ENCODE measurements around the gene ZNF827.

Gene ZNF827

DNA sequence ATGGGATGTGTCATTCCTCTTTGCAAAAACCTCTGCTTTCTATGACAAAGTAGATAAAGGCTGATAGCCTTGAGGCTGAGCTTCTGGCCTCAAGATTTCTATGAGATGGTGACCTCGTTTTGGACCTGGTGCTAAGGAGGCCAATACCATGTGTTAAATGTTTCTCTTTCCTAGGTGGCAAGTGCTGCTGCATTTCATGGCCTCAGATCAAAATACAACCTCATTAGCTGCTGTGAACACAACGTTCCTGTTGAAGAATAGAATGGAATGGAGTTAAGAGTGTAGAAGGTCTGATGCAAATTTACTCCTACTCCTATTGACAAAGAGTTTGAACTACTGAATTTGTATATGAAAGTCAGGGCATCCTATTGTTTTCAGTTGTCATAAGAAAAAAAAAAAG lies 146.6 kb downstream of the ZNF827 start:
- H3K36me3 Mint-ChIP-seq: peaks cover 20% of the 10 kb centered on the region
- H3K4me1 Mint-ChIP-seq: no peaks in the 10 kb centered on the region
- H3K4me3 Mint-ChIP-seq: no peak overlapping the region
- H3K9me3 Mint-ChIP-seq: no peaks in the 10 kb centered on the region
- no peaks in the 10 kb centered on the region for H3K27me3 Mint-ChIP-seq
- no peak overlapping the region for H3K27ac Mint-ChIP-seq

DNA sequence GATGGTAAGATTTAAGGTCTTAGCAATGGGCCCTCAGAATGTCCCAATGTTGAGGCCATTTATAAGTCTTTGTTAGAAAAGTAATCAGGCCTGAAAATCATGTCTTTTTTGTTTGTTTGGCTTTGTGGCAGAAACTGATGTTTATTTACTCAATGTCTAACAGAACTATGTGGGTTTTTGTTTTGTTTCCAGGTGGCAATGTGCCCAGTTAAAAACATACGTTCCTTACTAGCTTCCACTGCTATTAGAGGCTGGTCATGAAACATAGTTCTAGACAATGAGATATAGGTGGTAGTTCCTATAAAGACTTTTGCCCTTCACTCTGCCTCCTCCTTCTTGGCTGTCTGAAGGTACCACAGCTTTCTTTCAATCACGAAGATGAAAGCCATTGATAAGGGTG lies 149.9 kb downstream of the ZNF827 start:
- Mint-ChIP-seq H3K4me1 (no peaks in the 10 kb centered on the region), H3K27me3 (no peaks in the 10 kb centered on the region)

GRCh38 chr4:145786830-145787229 lies 151.8 kb downstream of the ZNF827 start:
- Mint-ChIP-seq H3K4me1 (no peaks in the 10 kb centered on the region), H3K4me3 (no peak overlapping the region), H3K36me3 (peaks cover 24% of the 10 kb centered on the region), H3K9me3 (peaks cover 5% of the 10 kb centered on the region), H3K27ac (no peak overlapping the region), H3K27me3 (no peaks in the 10 kb centered on the region)

More for the DNA sequence above, 149.9 kb downstream of the ZNF827 start:
- peaks cover 4% of the 10 kb centered on the region for H3K9me3 Mint-ChIP-seq
- no peak overlapping the region for H3K4me3 Mint-ChIP-seq
- H3K36me3 Mint-ChIP-seq: peaks cover 26% of the 10 kb centered on the region
- H3K27ac Mint-ChIP-seq: no peak overlapping the region

- Mint-ChIP-seq H3K4me3 (no peak overlapping the region), H3K9me3 (peaks cover 5% of the 10 kb centered on the region), H3K27ac (no peak overlapping the region), H3K36me3 (peaks cover 25% of the 10 kb centered on the region), H3K27me3 (no peaks in the 10 kb centered on the region), H3K4me1 (no peaks in the 10 kb centered on the region)
Measured at GRCh38 chr4:145786261-145786660, 152.4 kb downstream of the ZNF827 start.

DNA sequence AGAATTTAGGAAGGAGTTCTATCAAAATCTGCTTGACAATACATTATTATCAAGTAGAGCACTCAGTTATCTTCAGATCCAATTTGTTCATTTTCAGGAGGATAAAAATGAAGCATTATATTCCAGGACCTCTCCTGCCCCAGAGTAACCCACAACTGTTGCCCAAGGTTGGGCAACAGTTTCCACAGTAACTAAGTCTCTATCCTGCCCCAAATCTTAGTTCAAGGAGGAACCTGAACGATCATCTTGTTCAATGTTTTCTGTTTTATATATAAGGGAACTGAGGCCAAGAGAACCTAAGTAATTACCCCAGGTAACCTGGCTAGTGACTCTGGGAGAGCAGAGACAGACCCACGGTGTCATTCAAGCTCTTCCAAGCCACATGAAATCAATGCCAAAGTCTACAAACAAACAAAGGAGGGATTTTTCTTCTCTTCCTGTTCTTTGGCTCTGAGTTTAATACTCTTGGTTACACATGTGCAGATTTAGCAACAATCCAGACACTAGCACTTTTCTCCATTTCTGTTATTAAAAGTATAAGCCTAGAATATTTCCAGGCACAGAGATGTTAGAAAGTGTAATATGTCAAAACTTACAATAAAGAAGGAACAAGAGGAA lies 153.1 kb downstream of the ZNF827 start:
- H3K9me3 Mint-ChIP-seq: peaks cover 5% of the 10 kb centered on the region
- H3K4me1 Mint-ChIP-seq: no peaks in the 10 kb centered on the region
- peaks cover 25% of the 10 kb centered on the region for H3K36me3 Mint-ChIP-seq
- no peak overlapping the region for H3K27ac Mint-ChIP-seq
- H3K4me3 Mint-ChIP-seq: no peak overlapping the region
- no peaks in the 10 kb centered on the region for H3K27me3 Mint-ChIP-seq

DNA sequence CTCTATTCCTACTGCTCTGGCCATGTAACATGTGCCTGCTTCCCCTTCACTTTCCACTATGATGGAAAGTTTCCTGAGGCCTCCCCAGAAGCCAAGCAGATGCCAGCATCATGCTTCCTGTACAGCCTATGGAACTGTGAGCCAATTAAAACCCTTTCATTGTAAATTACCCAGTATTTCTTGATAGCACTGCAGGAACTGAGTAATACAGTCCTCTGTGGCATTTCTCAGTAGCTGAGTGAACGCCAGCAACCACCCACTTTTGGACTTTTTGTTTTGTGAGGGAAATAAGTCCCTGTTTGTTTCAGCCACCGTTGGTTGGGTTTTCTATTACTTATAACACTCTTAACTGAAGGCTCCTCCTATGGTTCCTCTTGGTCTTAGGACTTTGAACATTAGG lies 154.6 kb downstream of the ZNF827 start:
- Mint-ChIP-seq H3K27me3 (no peaks in the 10 kb centered on the region), H3K27ac (no peak overlapping the region), H3K9me3 (peaks cover 5% of the 10 kb centered on the region), H3K36me3 (peaks cover 32% of the 10 kb centered on the region), H3K4me3 (peak overlapping the region; percentile 33), H3K4me1 (no peaks in the 10 kb centered on the region)

GRCh38 chr4:145782756-145783155 lies 155.9 kb downstream of the ZNF827 start:
- H3K36me3 Mint-ChIP-seq: peaks cover 37% of the 10 kb centered on the region
- no peak overlapping the region for H3K4me3 Mint-ChIP-seq
- peak overlapping the region; percentile 10 for H3K27ac Mint-ChIP-seq

GRCh38 chr4:145781351-145781750 lies 157.3 kb downstream of the ZNF827 start:
- Mint-ChIP-seq H3K4me1 (no peaks in the 10 kb centered on the region), H3K27me3 (no peaks in the 10 kb centered on the region), H3K4me3 (no peak overlapping the region), H3K27ac (no peak overlapping the region), H3K9me3 (peaks cover 5% of the 10 kb centered on the region), H3K36me3 (peaks cover 32% of the 10 kb centered on the region)

More at GRCh38 chr4:145782756-145783155, 155.9 kb downstream of the ZNF827 start:
- Mint-ChIP-seq H3K4me1 (no peaks in the 10 kb centered on the region), H3K27me3 (no peaks in the 10 kb centered on the region), H3K9me3 (peaks cover 5% of the 10 kb centered on the region)

DNA sequence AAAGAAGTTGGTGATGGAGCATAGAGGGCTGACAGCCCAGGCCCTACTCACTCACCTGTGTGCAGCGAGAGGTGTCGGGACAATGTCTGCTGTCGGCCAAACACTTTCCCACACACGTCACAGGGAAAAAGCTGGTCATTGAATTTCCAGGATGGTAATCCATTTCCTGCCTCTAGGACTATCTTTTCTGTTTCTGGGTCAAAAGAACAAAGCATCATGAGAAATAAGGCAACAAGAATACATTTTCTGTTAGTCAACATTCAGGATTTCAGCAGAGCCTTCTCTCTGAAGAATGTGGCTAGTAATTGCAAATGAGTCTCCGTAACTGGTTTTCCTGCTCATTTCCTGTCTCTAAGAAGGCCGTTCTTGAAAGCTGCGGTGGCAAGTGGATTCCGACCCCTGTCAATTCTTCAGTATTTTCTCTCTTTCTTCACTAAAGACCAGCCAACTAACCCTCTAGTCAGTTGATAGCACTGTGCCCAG lies 159.3 kb downstream of the ZNF827 start:
- peaks cover 5% of the 10 kb centered on the region for H3K9me3 Mint-ChIP-seq
- H3K36me3 Mint-ChIP-seq: peaks cover 30% of the 10 kb centered on the region
- H3K4me3 Mint-ChIP-seq: no peak overlapping the region
- no peaks in the 10 kb centered on the region for H3K4me1 Mint-ChIP-seq
- H3K27ac Mint-ChIP-seq: peak overlapping the region; percentile 60
- no peaks in the 10 kb centered on the region for H3K27me3 Mint-ChIP-seq

GRCh38 chr4:145776208-145776607 lies 162.4 kb downstream of the ZNF827 start:
- H3K36me3 Mint-ChIP-seq: peaks cover 36% of the 10 kb centered on the region
- H3K9me3 Mint-ChIP-seq: no peaks in the 10 kb centered on the region
- H3K27ac Mint-ChIP-seq: no peak overlapping the region
- H3K4me1 Mint-ChIP-seq: no peaks in the 10 kb centered on the region
- no peaks in the 10 kb centered on the region for H3K27me3 Mint-ChIP-seq
- no peak overlapping the region for H3K4me3 Mint-ChIP-seq

DNA sequence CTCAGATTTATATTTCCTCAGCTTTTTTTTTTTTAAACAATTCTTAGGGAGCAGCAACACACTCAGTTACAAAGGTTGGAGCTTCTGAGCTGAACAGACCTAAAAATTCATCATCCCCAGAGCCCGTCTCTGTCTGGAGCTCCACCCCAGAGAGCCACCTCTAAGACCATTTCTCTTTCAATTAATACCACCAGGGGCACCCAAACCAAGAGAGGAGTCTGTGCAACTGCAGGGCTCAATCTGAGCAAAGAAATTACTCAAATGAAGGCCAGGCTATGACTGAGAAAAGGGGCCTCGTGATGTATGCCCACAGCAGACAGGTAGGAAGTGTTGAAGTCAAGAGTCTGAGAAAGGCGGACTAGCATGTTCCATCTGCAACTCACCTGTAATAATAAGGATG lies 163.2 kb downstream of the ZNF827 start:
- Mint-ChIP-seq H3K27ac (no peak overlapping the region), H3K4me3 (no peak overlapping the region), H3K9me3 (no peaks in the 10 kb centered on the region), H3K36me3 (peaks cover 36% of the 10 kb centered on the region), H3K4me1 (no peaks in the 10 kb centered on the region), H3K27me3 (no peaks in the 10 kb centered on the region)

GRCh38 chr4:145774473-145774872 lies 164.2 kb downstream of the ZNF827 start:
- Mint-ChIP-seq H3K36me3 (peaks cover 33% of the 10 kb centered on the region), H3K4me1 (no peaks in the 10 kb centered on the region), H3K27me3 (no peaks in the 10 kb centered on the region), H3K4me3 (no peak overlapping the region), H3K27ac (no peak overlapping the region), H3K9me3 (no peaks in the 10 kb centered on the region)

DNA sequence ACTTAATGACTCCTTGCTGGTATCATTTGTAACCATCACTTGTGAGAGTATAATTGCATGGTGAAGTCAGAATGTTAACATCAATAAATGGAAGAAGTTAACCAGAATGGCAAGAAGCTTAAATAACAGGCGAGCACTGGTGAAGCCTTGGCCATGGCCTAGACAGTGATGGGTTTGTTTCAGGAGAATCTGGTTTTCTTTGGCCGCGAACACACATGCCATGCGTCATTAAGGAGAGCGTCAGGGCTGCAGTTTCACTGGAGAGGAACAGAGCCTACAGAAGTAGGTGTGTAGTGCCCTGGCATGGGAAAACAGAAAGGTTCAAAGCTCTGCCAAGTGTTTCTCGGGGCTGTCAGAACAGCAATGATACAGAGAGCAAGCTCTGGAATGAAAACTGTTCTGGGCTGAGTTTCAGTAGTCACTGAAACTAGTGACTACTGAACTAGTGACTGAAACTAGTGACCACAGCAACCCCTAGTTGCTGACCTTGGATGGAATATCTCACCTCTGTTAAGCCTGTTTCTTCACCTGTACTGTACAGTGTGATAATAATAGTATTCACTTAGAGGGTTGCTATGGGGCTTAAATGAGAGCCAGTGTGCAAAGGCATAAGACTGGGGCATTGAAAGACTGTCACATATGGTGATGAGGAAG lies 164.9 kb downstream of the ZNF827 start:
- Mint-ChIP-seq H3K4me1 (no peaks in the 10 kb centered on the region), H3K27ac (no peak overlapping the region), H3K36me3 (peaks cover 28% of the 10 kb centered on the region), H3K27me3 (no peaks in the 10 kb centered on the region), H3K9me3 (no peaks in the 10 kb centered on the region), H3K4me3 (no peak overlapping the region)

DNA sequence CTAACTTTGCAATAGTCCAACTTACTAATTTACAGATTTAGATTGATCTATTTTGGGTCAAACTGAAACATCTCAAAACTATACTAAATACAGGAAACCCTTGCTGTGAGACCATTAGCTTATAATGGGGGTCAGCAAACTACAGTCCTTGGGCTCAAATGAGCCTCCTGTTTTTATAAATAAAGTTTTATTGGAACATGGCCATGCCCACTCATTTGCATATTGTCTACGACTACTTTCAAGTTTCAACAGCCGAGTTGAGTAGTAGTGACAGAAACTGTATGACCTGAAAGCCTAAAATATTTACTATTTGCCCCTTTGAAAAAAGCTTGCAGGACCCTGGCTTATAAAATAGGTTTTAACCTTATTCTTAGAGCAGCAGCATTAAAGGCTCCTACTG lies 166.3 kb downstream of the ZNF827 start:
- H3K36me3 Mint-ChIP-seq: peaks cover 36% of the 10 kb centered on the region
- H3K27me3 Mint-ChIP-seq: no peaks in the 10 kb centered on the region
- H3K9me3 Mint-ChIP-seq: peaks cover 5% of the 10 kb centered on the region
- no peak overlapping the region for H3K27ac Mint-ChIP-seq
- H3K4me3 Mint-ChIP-seq: no peak overlapping the region
- H3K4me1 Mint-ChIP-seq: peaks cover 3% of the 10 kb centered on the region

DNA sequence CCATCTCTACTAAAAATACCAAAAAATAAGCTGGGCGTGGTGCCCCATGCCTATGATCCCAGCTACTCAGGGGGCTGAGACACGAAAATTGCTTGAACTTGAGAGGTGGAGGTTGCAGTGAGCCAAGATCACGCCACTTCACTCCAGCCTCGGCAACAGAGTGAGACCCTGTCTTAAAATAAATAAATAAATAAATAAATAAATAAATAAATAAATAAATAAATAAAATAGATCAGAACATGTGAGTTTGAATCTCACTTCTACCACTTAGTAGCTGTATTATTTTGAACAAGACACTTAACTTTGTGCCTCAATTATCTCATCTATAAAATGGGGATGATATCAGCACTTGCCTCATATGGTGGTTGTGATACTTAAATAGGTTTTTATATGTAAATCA lies 168.5 kb downstream of the ZNF827 start:
- peaks cover 42% of the 10 kb centered on the region for H3K36me3 Mint-ChIP-seq
- peaks cover 11% of the 10 kb centered on the region for H3K4me1 Mint-ChIP-seq
- no peak overlapping the region for H3K4me3 Mint-ChIP-seq
- H3K9me3 Mint-ChIP-seq: peaks cover 7% of the 10 kb centered on the region
- H3K27me3 Mint-ChIP-seq: no peaks in the 10 kb centered on the region
- no peak overlapping the region for H3K27ac Mint-ChIP-seq

GRCh38 chr4:145769450-145770037 lies 169.1 kb downstream of the ZNF827 start:
- Mint-ChIP-seq H3K4me1 (peaks cover 11% of the 10 kb centered on the region), H3K27ac (no peak overlapping the region), H3K27me3 (no peaks in the 10 kb centered on the region), H3K36me3 (peaks cover 43% of the 10 kb centered on the region), H3K9me3 (peaks cover 7% of the 10 kb centered on the region), H3K4me3 (no peak overlapping the region)

All from activated naive CD4-positive, alpha-beta T cell treated with anti-CD3 and anti-CD28 coated beads, Interleukin-2, amount 50 U/mL, for 24 hours (primary cell).